GM12878 (cell line): ENCODE data around the gene SMTNL1. TPM values are rescaled to one million over a fixed set of nuclear protein-coding genes. Genes with fewer than 3 reads are reported as not detected.

Experiments used
- ATAC-seq: fragments of 200-7000 bp; cut with Tn5 transposase; 3 replicates; pipeline ENCODE4 v1.9.1; 2020; ENCODE audit warnings: mild to moderate bottlenecking, moderate library complexity
- BruUV-seq: library from RNA; stranded (reverse); fragments of 400-500 nt; replicated peaks from 2 replicates; lab custom pipeline; 2021; lab: Mats Ljungman, UMichigan
- CTCF ChIA-PET: fragments of 300-600 bp; sonication (Branson Sonifier 250); formaldehyde crosslinking; extraction: SDS; loops from one replicate; lab custom pipeline; 2021; ENCODE audit warnings: inconsistent platforms; lab: Yijun Ruan, JAX
- POLR2A ChIA-PET: fragments of 350-600 bp; formaldehyde crosslinking; extraction: SDS; loops from one replicate; lab custom pipeline; 2021; ENCODE audit warnings: inconsistent platforms; lab: Charles Lee
- RAD21 ChIA-PET: fragments of 300-600 bp; sonication (Branson Sonifier 250); formaldehyde crosslinking; loops from one replicate; lab custom pipeline; 2023; ENCODE audit warnings: antibody characterized with exemption; ENCODE audit not compliant: unreplicated experiment; lab: Charles Lee
- SMC1A ChIA-PET: fragments of 300-600 bp; sonication (Branson Sonifier 250); formaldehyde crosslinking; loops from one replicate; lab custom pipeline; 2023; ENCODE audit not compliant: unreplicated experiment, uncharacterized antibody; lab: Charles Lee
- DNase-seq: peaks from one replicate; pipeline ENCODE4 v3.0.0-alpha.2; 2011; ENCODE audit warnings: low read depth, low spot score
- FAIRE-seq: peaks from 3 replicates; lab custom pipeline; 2011; peaks lifted over from hg19 to GRCh38; lab: Jason Lieb, UNC
- H2AFZ ChIP-seq: 2 replicates; pipeline ENCODE4 v1.6.0; 2011; ENCODE audit warnings: low read depth, low read length, control low read depth; ENCODE audit not compliant: control insufficient read depth
- H3K27ac ChIP-seq: 2 replicates; pipeline ENCODE4 v1.5.1; 2011; ENCODE audit warnings: control low read depth; ENCODE audit not compliant: control insufficient read depth, insufficient read depth
- H3K27me3 ChIP-seq, 2 experiments: replicated peaks in 1 of 2; 2 replicates each; pipeline versions ENCODE4 v1.6.0 to v1.6.1; 2011; ENCODE audit warnings: low read length in 1 of 2; ENCODE audit not compliant: control insufficient read depth in 2 of 2, insufficient read depth in 2 of 2
- H3K36me3 ChIP-seq, 2 experiments: 2 replicates each; pipeline ENCODE4 v1.5.1; 2011; ENCODE audit warnings: low read length in 1 of 2; ENCODE audit not compliant: control insufficient read depth in 2 of 2, insufficient read depth in 2 of 2
- H3K4me1 ChIP-seq: 2 replicates; pipeline ENCODE4 v1.6.1; 2011; ENCODE audit warnings: mild to moderate bottlenecking, low read length, moderate library complexity, mixed read lengths; ENCODE audit not compliant: control insufficient read depth, insufficient read depth
- H3K4me2 ChIP-seq: 2 replicates; pipeline ENCODE4 v1.6.0; 2011; ENCODE audit warnings: control low read depth; ENCODE audit not compliant: control insufficient read depth, insufficient read depth
- H3K4me3 ChIP-seq: fragments of 200-600 bp; sonication (generic); 2 replicates; pipeline ENCODE4 v1.5.1; 2016
- H3K79me2 ChIP-seq: 2 replicates; pipeline ENCODE4 v1.6.0; 2011; ENCODE audit warnings: low read length; ENCODE audit not compliant: control insufficient read depth, insufficient read depth
- H3K9ac ChIP-seq: 2 replicates; pipeline ENCODE4 v1.8.0; 2011; ENCODE audit warnings: low read length, control low read depth, mixed read lengths; ENCODE audit not compliant: control insufficient read depth, insufficient read depth
- H3K9me3 ChIP-seq: replicated peaks from 3 replicates; pipeline ENCODE4 v1.5.1; 2011; ENCODE audit warnings: mild to moderate bottlenecking, low read length; ENCODE audit not compliant: control insufficient read depth, insufficient read depth
- H4K20me1 ChIP-seq: 2 replicates; pipeline ENCODE4 v1.6.0; 2011; ENCODE audit not compliant: control insufficient read depth, insufficient read depth
- ATF3 ChIP-seq: IDR thresholded peaks from 2 replicates; pipeline ENCODE4 v1.6.1; 2011; ENCODE audit warnings: low read depth, mild to moderate bottlenecking, low read length, moderate library complexity, borderline replicate concordance; ENCODE audit errors: extremely low read depth
- EED ChIP-seq: sonication (generic); IDR thresholded peaks from 2 replicates; pipeline ENCODE4 v1.6.1; 2016; ENCODE audit warnings: antibody characterized with exemption, low read depth
- EZH2 ChIP-seq: IDR thresholded peaks from 2 replicates; pipeline ENCODE4 v1.6.1; 2012; ENCODE audit warnings: low read depth, mild to moderate bottlenecking, control low read depth, inconsistent platforms, low read length, borderline replicate concordance; ENCODE audit not compliant: control insufficient read depth
- FOS ChIP-seq: IDR thresholded peaks from 3 replicates; pipeline ENCODE4 v1.6.1; 2011; ENCODE audit warnings: borderline replicate concordance; ENCODE audit not compliant: insufficient read length; ENCODE audit errors: extremely low read depth
- NFYA ChIP-seq: IDR thresholded peaks from 2 replicates; pipeline ENCODE4 v1.6.1; 2011; ENCODE audit warnings: low read depth, mild to moderate bottlenecking, low read length, improper control_type of control experiment, borderline replicate concordance
- PAX5 ChIP-seq: IDR thresholded peaks from 2 replicates; pipeline ENCODE4 v1.6.1; 2011; ENCODE audit warnings: low read depth, low read length, borderline replicate concordance
- RBBP5 ChIP-seq: fragments of 200-600 bp; sonication (generic); conservative IDR thresholded peaks from 2 replicates; pipeline ENCODE4 v1.6.1; 2016
- SMAD5 ChIP-seq: IDR thresholded peaks from 2 replicates; pipeline ENCODE4 v1.6.1; 2016; ENCODE audit warnings: antibody characterized with exemption, low read depth
- SUPT20H ChIP-seq: IDR thresholded peaks from 2 replicates; pipeline ENCODE4 v1.6.1; 2011; ENCODE audit warnings: low read depth, mild to moderate bottlenecking, low read length, moderate library complexity, borderline replicate concordance; ENCODE audit not compliant: control insufficient read depth
- ZBED1 ChIP-seq: IDR thresholded peaks from 2 replicates; pipeline ENCODE4 v1.6.1; 2016; ENCODE audit warnings: borderline replicate concordance
- ZNF592 ChIP-seq: fragments of 450-650 bp; IDR thresholded peaks from 2 replicates; pipeline ENCODE4 v1.6.1; 2017; ENCODE audit warnings: mild to moderate bottlenecking, moderate library complexity
- ZZZ3 ChIP-seq: IDR thresholded peaks from 2 replicates; pipeline ENCODE4 v1.6.1; 2011; ENCODE audit warnings: low read depth; ENCODE audit not compliant: control insufficient read depth, insufficient read length
- WGBS: methylation state at CpG from one replicate; pipeline ENCODE4 v1.1.6; 2016; ENCODE audit warnings: low lambda C conversion rate; ENCODE audit not compliant: insufficient replicate concordance, insufficient coverage; ENCODE audit errors: missing lambda C conversion rate; 5-methylcytosine and 5-hydroxymethylcytosine counted together
- in situ Hi-C: fragments of 300-500 bp; cut with MboI; formaldehyde crosslinking; loops from 9 replicates; pipeline ENCODE4 v1.14.3; 2018; ENCODE audit warnings: mixed read lengths
- intact Hi-C: fragments of 100-400 bp; cut with micrococcal nuclease; formaldehyde crosslinking; loops from one replicate; pipeline ENCODE4 v1.14.2; 2022; ENCODE audit not compliant: unreplicated experiment
- polyA plus RNA-seq, 11 experiments: library from polyadenylated mRNA; depleted of rRNA in 4 of 11; unstranded in 6 of 11; stranded (reverse) in 5 of 11; fragments of >200 nt; fragmentation: Nextera tagmentation in 4 of 11; fragmentation: Illumina TruSeq in 1 of 11; extraction: Ambion mirVana in 4 of 11; extraction: Trizol in 1 of 11; gene quantifications; 1 replicate in 1 of 11; 2 replicates in 10 of 11; pipeline versions ENCODE4 v1.2.1 to v1.2.3, GENCODE V29; 2011 to 2016; ENCODE audit warnings: inconsistent platforms in 2 of 11, missing spikeins in 2 of 11, low read depth in 1 of 11
- total RNA-seq, 4 experiments: library from RNA; depleted of rRNA in 3 of 4; stranded (reverse); fragments of >200 nt in 3 of 4; fragmentation: Illumina TruSeq in 1 of 4; extraction: Trizol in 1 of 4; gene quantifications; 2 replicates each; pipeline versions ENCODE4 v1.2.1 to v1.2.3, GENCODE V29; 2013 to 2021
- TF ChIP-seq, protein P1 (sequence below), 3 experiments: IDR thresholded peaks in 2 of 3; conservative IDR thresholded peaks in 1 of 3; 2 replicates each; pipeline ENCODE4 v1.5.1; 2011; ENCODE audit warnings: low read depth in 3 of 3, low read length in 3 of 3, mild to moderate bottlenecking in 3 of 3, control low read depth in 2 of 3, moderate library complexity in 2 of 3, inconsistent platforms in 1 of 3, mixed read lengths in 1 of 3; ENCODE audit not compliant: control insufficient read depth in 2 of 3, insufficient read depth in 1 of 3; ENCODE audit errors: extremely low read depth in 1 of 3
- TF ChIP-seq, protein P2 (sequence below): fragments of 150-350 bp; IDR thresholded peaks from 2 replicates; pipeline ENCODE4 v1.6.1; 2014; ENCODE audit warnings: mild to moderate bottlenecking, low read depth, low read length

Gene SMTNL1
- total and polyA plus RNA-seq, 10 of the 15 experiments (the other 5 are each of a cell fraction or from before 2014, with no cell fraction given) = 0.06 to 0.17 (median 0.10) TPM; not detected in 7

- no peak for TF ChIP-seq ZNF592
- TF ChIP-seq RBBP5 = no peak
- no peak for TF ChIP-seq EED
Measured at GRCh38 chr11:57596266-57596885, 59.0 kb downstream of the SMTNL1 start (continued).

DNA sequence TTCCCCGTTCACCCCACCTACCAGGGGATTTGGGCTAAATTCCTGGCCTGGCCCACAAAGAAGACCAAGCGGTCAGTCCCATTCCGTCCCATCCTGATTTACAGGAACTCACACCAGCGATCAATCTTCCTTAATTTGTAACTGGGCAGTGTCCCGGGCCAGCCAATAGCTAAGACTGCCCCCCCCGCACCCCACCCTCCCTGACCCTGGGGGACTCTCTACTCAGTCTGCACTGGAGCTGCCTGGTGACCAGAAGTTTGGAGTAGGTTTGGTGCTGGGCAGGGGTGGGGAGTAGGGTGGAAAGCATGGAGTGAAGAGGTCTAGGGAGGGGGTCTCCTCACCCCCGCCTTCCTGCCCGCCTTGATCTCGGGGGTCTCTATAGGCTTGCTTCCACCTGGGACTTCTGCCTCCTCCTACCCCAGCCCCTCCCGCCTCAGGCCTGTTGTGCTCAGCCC, 60.1 kb downstream of the SMTNL1 start, which contains the start of gene SERPING1:
TSS of gene SERPING1 (plus strand) at position 225 of the 455 bp plus-strand sequence. CDS start 586 bp downstream, outside the sequence.
- H4K20me1 ChIP-seq = no peaks in the 10 kb centered on the region
- H2AFZ ChIP-seq = no peak within 1 kb of the TSS
- no peak within 1 kb of the TSS for H3K9ac ChIP-seq
- no peak within 1 kb of the TSS for H3K4me3 ChIP-seq
- no peak for FAIRE-seq
- no peak within 1 kb of the TSS for H3K27ac ChIP-seq
- TF ChIP-seq FOS = no peak
- TF ChIP-seq ZBED1 = no peak
- TF ChIP-seq SMAD5 = no peak
- TF ChIP-seq PAX5 = no peak
- no peak for TF ChIP-seq NFYA
- TF ChIP-seq ATF3 = no peak
- TF ChIP-seq ZZZ3 = no peak
- no peak for TF ChIP-seq SUPT20H
- TF ChIP-seq, protein P1, sequence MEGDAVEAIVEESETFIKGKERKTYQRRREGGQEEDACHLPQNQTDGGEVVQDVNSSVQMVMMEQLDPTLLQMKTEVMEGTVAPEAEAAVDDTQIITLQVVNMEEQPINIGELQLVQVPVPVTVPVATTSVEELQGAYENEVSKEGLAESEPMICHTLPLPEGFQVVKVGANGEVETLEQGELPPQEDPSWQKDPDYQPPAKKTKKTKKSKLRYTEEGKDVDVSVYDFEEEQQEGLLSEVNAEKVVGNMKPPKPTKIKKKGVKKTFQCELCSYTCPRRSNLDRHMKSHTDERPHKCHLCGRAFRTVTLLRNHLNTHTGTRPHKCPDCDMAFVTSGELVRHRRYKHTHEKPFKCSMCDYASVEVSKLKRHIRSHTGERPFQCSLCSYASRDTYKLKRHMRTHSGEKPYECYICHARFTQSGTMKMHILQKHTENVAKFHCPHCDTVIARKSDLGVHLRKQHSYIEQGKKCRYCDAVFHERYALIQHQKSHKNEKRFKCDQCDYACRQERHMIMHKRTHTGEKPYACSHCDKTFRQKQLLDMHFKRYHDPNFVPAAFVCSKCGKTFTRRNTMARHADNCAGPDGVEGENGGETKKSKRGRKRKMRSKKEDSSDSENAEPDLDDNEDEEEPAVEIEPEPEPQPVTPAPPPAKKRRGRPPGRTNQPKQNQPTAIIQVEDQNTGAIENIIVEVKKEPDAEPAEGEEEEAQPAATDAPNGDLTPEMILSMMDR (IDR thresholded peaks at IDR 0.05 in 2 of 3, conservative IDR thresholded peaks at IDR 0.05 in 1 of 3; ENCODE audit: control insufficient read depth in 2 of 3, extremely low read depth in 1 of 3, insufficient read depth in 1 of 3, low read depth in 3 of 3, low read length in 3 of 3) = no peak
- TF ChIP-seq, protein P2, sequence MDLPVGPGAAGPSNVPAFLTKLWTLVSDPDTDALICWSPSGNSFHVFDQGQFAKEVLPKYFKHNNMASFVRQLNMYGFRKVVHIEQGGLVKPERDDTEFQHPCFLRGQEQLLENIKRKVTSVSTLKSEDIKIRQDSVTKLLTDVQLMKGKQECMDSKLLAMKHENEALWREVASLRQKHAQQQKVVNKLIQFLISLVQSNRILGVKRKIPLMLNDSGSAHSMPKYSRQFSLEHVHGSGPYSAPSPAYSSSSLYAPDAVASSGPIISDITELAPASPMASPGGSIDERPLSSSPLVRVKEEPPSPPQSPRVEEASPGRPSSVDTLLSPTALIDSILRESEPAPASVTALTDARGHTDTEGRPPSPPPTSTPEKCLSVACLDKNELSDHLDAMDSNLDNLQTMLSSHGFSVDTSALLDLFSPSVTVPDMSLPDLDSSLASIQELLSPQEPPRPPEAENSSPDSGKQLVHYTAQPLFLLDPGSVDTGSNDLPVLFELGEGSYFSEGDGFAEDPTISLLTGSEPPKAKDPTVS = no peak
- no peak for TF ChIP-seq EZH2
- TF ChIP-seq, all 136 proteins: peak for 0
- DNase-seq (no peak), ATAC-seq (no peak)
- WGBS = 32% methylated on average over 9 of the region's 10 CpGs
- Histone ChIP-seq H3K4me2 (no peak within 1 kb of the TSS), H3K36me3 (no peaks in the 10 kb centered on the region), H3K27me3 (peaks cover 4 to 5% of the 10 kb centered on the region in 2 experiments), H3K4me1 (no peaks in the 10 kb centered on the region), H3K9me3 (no peaks in the 10 kb centered on the region), H3K79me2 (no peaks in the 10 kb centered on the region)
- RAD21 ChIA-PET = interaction anchor here (1.1 kb wide), 1 partner anchor 10 kb away, joined by 3 read pairs; no protein-coding TSS in a partner anchor
- BruUV-seq = no TSS peak
- CTCF ChIA-PET = no interaction called here
- intact Hi-C loops = no loop called here
- POLR2A ChIA-PET = no interaction called here
- SMC1A ChIA-PET = no interaction called here
- in situ Hi-C loops = no loop called here
